H1 (cell line): Measurements from ENCODE around the gene ACACA. TPM values are rescaled to one million over a fixed set of nuclear protein-coding genes. Genes with fewer than 3 reads are reported as not detected.

Source experiments
- CHD2 ChIP-seq: IDR thresholded peaks from 2 replicates; pipeline ENCODE4 v1.6.1; 2012; ENCODE audit warnings: low read length, improper control_type of control experiment
- polyA plus RNA-seq, 7 experiments: library from polyadenylated mRNA; depleted of rRNA in 3 of 7; stranded (reverse) in 5 of 7; unstranded in 2 of 7; fragments of >200 nt in 5 of 7; fragments of 200-250 nt in 2 of 7; gene quantifications; 1 replicate in 5 of 7; 2 replicates in 1 of 7; 4 replicates in 1 of 7; pipeline versions ENCODE4 v1.2.1 to v1.2.3, GENCODE V29; 2011 to 2013; ENCODE audit warnings: missing spikeins in 2 of 7, mixed read lengths in 2 of 7
- total RNA-seq: library from RNA; stranded (reverse); fragmentation: NEBNext Ultra II Directional; extraction: Animal tissue kit (Norgen Biotek cat#: 25700); gene quantifications from 2 replicates; pipeline ENCODE4 v1.2.1, GENCODE V29; 2021
- TF ChIP-seq, protein P1 (sequence below), 3 experiments: IDR thresholded peaks; 1 replicate in 2 of 3; 2 replicates in 1 of 3; pipeline versions ENCODE4 v1.5.1 to v1.6.1; 2011; ENCODE audit warnings: low read length in 3 of 3, mild to moderate bottlenecking in 3 of 3, inconsistent platforms in 2 of 3, low read depth in 1 of 3, moderate library complexity in 1 of 3; ENCODE audit not compliant: insufficient read depth in 1 of 3; ENCODE audit errors: control extremely low read depth in 1 of 3

The ACACA gene
- total and polyA plus RNA-seq, 2 of the 8 experiments (the other 6 are each of a cell fraction or from before 2014, with no cell fraction given) = 74.0 to 160 TPM

DNA sequence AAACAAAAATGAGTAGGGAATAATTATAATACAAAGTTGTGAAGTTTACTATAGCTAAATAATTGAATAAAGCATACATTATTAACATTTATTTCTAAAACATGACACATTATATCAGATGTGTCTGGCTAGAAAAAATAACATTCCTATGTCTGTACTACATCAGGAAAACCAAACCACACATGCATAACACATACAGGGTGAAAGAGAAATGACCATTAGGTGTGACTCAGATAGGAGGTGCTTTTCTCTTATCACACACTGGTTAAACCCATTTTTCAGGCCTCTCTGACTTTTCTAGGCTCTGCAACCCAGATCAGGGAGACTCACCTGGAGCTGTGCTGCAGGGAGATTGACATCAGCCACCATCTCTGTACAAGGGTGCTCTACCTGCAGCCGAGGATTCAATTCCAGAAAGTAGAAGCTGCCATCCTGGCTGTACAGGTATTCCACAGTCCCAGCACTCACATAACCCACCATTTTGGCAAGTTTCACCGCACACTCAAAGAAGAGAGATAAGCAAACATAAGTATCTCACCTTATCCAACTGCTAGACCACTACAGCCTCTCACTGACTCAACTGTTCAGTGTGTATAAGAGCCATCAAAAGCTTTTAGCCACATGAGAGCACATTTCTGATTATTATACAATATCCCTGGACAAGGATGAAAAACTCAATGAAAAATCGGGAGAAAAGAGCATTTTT lies 147.5 kb downstream of the ACACA start (continued):
- TF ChIP-seq CHD2 = no peak
- TF ChIP-seq, protein P1, sequence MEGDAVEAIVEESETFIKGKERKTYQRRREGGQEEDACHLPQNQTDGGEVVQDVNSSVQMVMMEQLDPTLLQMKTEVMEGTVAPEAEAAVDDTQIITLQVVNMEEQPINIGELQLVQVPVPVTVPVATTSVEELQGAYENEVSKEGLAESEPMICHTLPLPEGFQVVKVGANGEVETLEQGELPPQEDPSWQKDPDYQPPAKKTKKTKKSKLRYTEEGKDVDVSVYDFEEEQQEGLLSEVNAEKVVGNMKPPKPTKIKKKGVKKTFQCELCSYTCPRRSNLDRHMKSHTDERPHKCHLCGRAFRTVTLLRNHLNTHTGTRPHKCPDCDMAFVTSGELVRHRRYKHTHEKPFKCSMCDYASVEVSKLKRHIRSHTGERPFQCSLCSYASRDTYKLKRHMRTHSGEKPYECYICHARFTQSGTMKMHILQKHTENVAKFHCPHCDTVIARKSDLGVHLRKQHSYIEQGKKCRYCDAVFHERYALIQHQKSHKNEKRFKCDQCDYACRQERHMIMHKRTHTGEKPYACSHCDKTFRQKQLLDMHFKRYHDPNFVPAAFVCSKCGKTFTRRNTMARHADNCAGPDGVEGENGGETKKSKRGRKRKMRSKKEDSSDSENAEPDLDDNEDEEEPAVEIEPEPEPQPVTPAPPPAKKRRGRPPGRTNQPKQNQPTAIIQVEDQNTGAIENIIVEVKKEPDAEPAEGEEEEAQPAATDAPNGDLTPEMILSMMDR (IDR thresholded peaks at IDR 0.05; ENCODE audit: control extremely low read depth in 1 of 3, insufficient read depth in 1 of 3, low read depth in 1 of 3, low read length in 3 of 3) = no peak
